ENCODE measurements around the gene PANK2. TPM values are rescaled to one million over a fixed set of nuclear protein-coding genes. Genes with fewer than 3 reads are reported as not detected.

PANK2 gene
- total RNA-seq, 1 experiment from 2014 or later = 62.7 TPM

DNA sequence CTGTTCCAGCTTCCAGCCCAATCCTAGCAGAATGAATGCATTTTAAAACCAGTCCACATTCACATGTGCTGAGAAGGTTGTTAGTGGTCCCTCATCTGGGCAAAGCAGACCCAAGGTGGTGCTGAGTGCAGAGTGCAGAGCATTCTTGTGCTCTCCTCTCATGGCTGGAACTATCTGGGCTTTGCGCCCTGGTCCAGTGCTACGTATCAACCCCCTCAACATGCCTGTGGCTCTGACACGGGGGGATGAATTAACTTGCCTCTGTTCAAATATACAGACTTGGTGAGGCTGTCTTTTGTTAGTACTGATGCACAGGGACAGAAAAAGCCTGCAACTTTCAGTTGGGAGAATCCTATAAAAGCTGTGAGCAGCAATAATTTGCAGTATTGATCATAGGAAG lies 42.5 kb downstream of the PANK2 start (continued):
- TF ChIP-seq, protein P1, sequence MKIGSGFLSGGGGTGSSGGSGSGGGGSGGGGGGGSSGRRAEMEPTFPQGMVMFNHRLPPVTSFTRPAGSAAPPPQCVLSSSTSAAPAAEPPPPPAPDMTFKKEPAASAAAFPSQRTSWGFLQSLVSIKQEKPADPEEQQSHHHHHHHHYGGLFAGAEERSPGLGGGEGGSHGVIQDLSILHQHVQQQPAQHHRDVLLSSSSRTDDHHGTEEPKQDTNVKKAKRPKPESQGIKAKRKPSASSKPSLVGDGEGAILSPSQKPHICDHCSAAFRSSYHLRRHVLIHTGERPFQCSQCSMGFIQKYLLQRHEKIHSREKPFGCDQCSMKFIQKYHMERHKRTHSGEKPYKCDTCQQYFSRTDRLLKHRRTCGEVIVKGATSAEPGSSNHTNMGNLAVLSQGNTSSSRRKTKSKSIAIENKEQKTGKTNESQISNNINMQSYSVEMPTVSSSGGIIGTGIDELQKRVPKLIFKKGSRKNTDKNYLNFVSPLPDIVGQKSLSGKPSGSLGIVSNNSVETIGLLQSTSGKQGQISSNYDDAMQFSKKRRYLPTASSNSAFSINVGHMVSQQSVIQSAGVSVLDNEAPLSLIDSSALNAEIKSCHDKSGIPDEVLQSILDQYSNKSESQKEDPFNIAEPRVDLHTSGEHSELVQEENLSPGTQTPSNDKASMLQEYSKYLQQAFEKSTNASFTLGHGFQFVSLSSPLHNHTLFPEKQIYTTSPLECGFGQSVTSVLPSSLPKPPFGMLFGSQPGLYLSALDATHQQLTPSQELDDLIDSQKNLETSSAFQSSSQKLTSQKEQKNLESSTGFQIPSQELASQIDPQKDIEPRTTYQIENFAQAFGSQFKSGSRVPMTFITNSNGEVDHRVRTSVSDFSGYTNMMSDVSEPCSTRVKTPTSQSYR (CRISPR knock-in tag; IDR thresholded peaks at IDR 0.05) = no peak
- TF ChIP-seq, protein P2, sequence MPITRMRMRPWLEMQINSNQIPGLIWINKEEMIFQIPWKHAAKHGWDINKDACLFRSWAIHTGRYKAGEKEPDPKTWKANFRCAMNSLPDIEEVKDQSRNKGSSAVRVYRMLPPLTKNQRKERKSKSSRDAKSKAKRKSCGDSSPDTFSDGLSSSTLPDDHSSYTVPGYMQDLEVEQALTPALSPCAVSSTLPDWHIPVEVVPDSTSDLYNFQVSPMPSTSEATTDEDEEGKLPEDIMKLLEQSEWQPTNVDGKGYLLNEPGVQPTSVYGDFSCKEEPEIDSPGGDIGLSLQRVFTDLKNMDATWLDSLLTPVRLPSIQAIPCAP (CRISPR knock-in tag; IDR thresholded peaks at IDR 0.05) = no peak
- TF ChIP-seq, protein P3, sequence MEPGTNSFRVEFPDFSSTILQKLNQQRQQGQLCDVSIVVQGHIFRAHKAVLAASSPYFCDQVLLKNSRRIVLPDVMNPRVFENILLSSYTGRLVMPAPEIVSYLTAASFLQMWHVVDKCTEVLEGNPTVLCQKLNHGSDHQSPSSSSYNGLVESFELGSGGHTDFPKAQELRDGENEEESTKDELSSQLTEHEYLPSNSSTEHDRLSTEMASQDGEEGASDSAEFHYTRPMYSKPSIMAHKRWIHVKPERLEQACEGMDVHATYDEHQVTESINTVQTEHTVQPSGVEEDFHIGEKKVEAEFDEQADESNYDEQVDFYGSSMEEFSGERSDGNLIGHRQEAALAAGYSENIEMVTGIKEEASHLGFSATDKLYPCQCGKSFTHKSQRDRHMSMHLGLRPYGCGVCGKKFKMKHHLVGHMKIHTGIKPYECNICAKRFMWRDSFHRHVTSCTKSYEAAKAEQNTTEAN (CRISPR knock-in tag; IDR thresholded peaks at IDR 0.05) = no peak
- TF ChIP-seq HMGA2 (CRISPR knock-in tag; IDR thresholded peaks at IDR 0.05) = no peak

DNA sequence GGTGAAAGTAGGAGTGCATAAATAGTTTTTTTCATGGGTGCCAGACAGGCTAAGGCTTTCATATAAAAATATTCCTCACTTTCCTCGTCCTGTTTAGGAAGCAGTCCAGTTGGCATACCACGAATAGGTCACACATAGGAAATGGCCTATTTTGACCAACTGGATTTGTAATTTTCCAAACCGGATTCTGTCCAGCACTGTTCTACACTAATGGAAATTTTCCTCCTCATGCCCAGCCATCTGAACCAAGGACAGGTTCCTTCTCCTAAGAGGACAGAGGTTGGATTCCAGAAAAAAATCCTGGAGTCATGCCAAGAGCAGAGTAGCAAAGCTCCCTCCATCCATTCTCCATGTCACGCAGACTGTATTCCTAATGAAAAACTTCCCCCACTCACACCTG lies 43.1 kb downstream of the PANK2 start:
- Mint-ChIP-seq H3K27ac (no peak overlapping the region), H3K9me3 (no peaks in the 10 kb centered on the region), H3K36me3 (peaks cover 7% of the 10 kb centered on the region; the same call in 1 of the 2 replicates), H3K4me1 (peaks cover 10% of the 10 kb centered on the region), H3K27me3 (ENCODE audit: low read depth) (no peaks in the 10 kb centered on the region), H3K4me3 (no peak overlapping the region)
- ChIA-PET CTCF (interaction anchor here (0.8 to 1.3 kb wide), 2 partner anchors 140 to 153 kb away, joined by 4 to 6 read pairs; no protein-coding TSS in a partner anchor), POLR2A (interaction anchor here (0.6 kb wide), 2 partner anchors 15 to 184 kb away, joined by 3 read pairs; no protein-coding TSS in a partner anchor)
- DNase-seq (ENCODE audit: low spot score) (no peak), ATAC-seq (no peak)
- TF ChIP-seq IRF2 (CRISPR knock-in tag; IDR thresholded peaks at IDR 0.05; ENCODE audit: borderline replicate concordance, low read depth) (no peak), ATF1 (CRISPR knock-in tag; IDR thresholded peaks at IDR 0.05) (no peak), FOXJ3 (CRISPR knock-in tag; IDR thresholded peaks at IDR 0.05; ENCODE audit: borderline replicate concordance) (no peak), NR2C2 (CRISPR knock-in tag; IDR thresholded peaks at IDR 0.05) (no peak), OVOL2 (CRISPR knock-in tag; IDR thresholded peaks at IDR 0.05; ENCODE audit: borderline replicate concordance) (no peak), ZNF121 (CRISPR knock-in tag; IDR thresholded peaks at IDR 0.05) (no peak), NR1H2 (CRISPR knock-in tag; IDR thresholded peaks at IDR 0.05) (no peak)
- TF ChIP-seq, protein P3 (CRISPR knock-in tag; IDR thresholded peaks at IDR 0.05) = no peak
- TF ChIP-seq, protein P4, sequence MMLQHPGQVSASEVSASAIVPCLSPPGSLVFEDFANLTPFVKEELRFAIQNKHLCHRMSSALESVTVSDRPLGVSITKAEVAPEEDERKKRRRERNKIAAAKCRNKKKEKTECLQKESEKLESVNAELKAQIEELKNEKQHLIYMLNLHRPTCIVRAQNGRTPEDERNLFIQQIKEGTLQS (CRISPR knock-in tag; conservative IDR thresholded peaks at IDR 0.05) = no peak
- TF ChIP-seq, protein P5, sequence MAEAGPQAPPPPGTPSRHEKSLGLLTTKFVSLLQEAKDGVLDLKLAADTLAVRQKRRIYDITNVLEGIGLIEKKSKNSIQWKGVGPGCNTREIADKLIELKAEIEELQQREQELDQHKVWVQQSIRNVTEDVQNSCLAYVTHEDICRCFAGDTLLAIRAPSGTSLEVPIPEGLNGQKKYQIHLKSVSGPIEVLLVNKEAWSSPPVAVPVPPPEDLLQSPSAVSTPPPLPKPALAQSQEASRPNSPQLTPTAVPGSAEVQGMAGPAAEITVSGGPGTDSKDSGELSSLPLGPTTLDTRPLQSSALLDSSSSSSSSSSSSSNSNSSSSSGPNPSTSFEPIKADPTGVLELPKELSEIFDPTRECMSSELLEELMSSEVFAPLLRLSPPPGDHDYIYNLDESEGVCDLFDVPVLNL (CRISPR knock-in tag; IDR thresholded peaks at IDR 0.05; ENCODE audit: borderline replicate concordance, low read depth) = no peak

DNA sequence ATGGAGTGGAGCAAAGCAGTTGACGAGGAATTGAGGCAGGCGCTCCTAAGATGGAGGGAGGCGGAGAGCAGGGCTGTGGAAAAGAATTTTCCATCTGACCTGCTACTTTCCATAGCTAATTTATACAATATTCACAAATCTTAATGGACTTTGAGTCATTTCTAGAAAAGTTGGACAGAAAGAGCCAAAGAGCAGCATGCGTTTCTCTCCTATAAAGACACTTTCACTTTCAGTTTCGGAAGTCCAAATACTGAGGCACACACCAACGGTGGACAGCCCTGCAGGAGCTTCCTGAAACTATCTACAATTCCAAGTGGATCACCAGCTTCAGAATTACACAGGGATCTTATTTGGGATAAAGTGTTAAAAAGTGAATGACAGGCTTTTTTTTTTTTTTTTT lies 43.5 kb downstream of the PANK2 start:
- POLR2A ChIA-PET = interaction anchor here (0.6 kb wide), 2 partner anchors 14 to 184 kb away, joined by 3 read pairs; no protein-coding TSS in a partner anchor
- TF ChIP-seq, protein P6, sequence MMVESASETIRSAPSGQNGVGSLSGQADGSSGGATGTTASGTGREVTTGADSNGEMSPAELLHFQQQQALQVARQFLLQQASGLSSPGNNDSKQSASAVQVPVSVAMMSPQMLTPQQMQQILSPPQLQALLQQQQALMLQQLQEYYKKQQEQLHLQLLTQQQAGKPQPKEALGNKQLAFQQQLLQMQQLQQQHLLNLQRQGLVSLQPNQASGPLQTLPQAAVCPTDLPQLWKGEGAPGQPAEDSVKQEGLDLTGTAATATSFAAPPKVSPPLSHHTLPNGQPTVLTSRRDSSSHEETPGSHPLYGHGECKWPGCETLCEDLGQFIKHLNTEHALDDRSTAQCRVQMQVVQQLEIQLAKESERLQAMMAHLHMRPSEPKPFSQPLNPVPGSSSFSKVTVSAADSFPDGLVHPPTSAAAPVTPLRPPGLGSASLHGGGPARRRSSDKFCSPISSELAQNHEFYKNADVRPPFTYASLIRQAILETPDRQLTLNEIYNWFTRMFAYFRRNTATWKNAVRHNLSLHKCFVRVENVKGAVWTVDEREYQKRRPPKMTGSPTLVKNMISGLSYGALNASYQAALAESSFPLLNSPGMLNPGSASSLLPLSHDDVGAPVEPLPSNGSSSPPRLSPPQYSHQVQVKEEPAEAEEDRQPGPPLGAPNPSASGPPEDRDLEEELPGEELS (CRISPR knock-in tag; IDR thresholded peaks at IDR 0.05) = no peak
- TF ChIP-seq, protein P7, sequence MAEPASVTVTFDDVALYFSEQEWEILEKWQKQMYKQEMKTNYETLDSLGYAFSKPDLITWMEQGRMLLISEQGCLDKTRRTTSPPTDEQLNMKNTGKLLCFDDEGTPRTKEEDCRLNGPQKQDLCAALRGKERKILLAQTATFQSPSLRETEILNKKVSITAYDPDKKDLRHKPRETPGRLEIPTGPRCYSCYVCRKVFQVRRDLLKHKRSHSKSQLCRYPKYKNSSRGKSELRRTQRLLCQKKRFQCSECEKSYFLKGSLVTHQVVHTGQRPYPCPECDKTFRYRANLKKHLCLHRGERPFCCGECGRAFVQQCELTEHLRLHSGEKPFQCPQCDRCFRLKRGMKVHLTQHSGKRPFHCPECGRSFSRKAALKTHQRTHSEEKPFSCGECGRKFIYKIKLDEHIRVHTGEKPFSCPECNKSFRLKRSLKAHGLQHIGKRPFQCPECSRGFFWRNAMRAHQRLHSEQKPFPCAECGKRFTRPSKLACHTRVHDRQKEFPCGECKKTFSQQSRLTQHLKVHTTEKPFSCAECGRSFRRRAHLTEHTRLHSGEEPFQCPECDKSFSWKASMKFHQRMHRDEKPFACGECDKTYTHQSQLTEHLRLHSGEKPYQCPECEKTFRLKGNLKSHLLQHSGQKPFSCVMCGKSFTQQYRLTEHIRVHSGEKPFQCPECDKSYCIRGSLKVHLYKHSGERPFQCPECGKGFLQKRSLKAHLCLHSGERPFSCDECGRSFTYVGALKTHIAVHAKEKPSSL (CRISPR knock-in tag; conservative IDR thresholded peaks at IDR 0.05) = no peak
- TF ChIP-seq OVOL2 (CRISPR knock-in tag; IDR thresholded peaks at IDR 0.05; ENCODE audit: borderline replicate concordance) = no peak
- TF ChIP-seq, protein P8, sequence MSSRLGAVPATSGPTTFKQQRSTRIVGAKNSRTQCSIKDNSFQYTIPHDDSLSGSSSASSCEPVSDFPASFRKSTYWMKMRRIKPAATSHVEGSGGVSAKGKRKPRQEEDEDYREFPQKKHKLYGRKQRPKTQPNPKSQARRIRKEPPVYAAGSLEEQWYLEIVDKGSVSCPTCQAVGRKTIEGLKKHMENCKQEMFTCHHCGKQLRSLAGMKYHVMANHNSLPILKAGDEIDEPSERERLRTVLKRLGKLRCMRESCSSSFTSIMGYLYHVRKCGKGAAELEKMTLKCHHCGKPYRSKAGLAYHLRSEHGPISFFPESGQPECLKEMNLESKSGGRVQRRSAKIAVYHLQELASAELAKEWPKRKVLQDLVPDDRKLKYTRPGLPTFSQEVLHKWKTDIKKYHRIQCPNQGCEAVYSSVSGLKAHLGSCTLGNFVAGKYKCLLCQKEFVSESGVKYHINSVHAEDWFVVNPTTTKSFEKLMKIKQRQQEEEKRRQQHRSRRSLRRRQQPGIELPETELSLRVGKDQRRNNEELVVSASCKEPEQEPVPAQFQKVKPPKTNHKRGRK (CRISPR knock-in tag; IDR thresholded peaks at IDR 0.05; ENCODE audit: borderline replicate concordance) = no peak

More for the DNA sequence above, 43.5 kb downstream of the PANK2 start:
- H3K36me3 Mint-ChIP-seq = peaks cover 7% of the 10 kb centered on the region; the same call in 1 of the 2 replicates
- H3K27ac Mint-ChIP-seq = no peak overlapping the region
- CTCF ChIA-PET = interaction anchor here (0.8 to 1.3 kb wide), 3 partner anchors 94 to 152 kb away, joined by 4 to 6 read pairs (median 6); no protein-coding TSS in a partner anchor
- peaks cover 6% of the 10 kb centered on the region for H3K4me1 Mint-ChIP-seq
- no peaks in the 10 kb centered on the region for H3K27me3 Mint-ChIP-seq (ENCODE audit: low read depth)
- H3K9me3 Mint-ChIP-seq = no peaks in the 10 kb centered on the region; the same call in 1 of the 2 replicates
- ATAC-seq = no peak
- no peak overlapping the region for H3K4me3 Mint-ChIP-seq
- DNase-seq (ENCODE audit: low spot score) = no peak
